H1 (cell line): ENCODE data around the gene TMEM17.

ENCODE experiments used
- MAX ChIP-seq: IDR thresholded peaks from 2 replicates; pipeline ENCODE4 v1.6.1; 2012; ENCODE audit warnings: inconsistent platforms
- POLR2A ChIP-seq, 2 experiments: IDR thresholded peaks; 1 replicate in 1 of 2; 2 replicates in 1 of 2; pipeline ENCODE4 v1.6.1; 2011; ENCODE audit warnings: low read depth in 2 of 2, low read length in 2 of 2, mild to moderate bottlenecking in 2 of 2; ENCODE audit errors: control extremely low read depth in 1 of 2
- RAD21 ChIP-seq, 2 experiments: IDR thresholded peaks in 1 of 2; conservative IDR thresholded peaks in 1 of 2; 2 replicates each; pipeline ENCODE4 v1.6.1; 2011; ENCODE audit warnings: low read depth in 2 of 2, low read length in 2 of 2, improper control_type of control experiment in 1 of 2, inconsistent platforms in 1 of 2, mild to moderate bottlenecking in 1 of 2, moderate library complexity in 1 of 2
- YY1 ChIP-seq: IDR thresholded peaks from 2 replicates; pipeline ENCODE4 v1.6.1; 2011; ENCODE audit warnings: low read depth, mild to moderate bottlenecking, low read length

- TF ChIP-seq POLR2A (IDR thresholded peaks at IDR 0.05; ENCODE audit: control extremely low read depth in 1 of 2, low read depth in 2 of 2, low read length in 2 of 2) (0 out of 3 replicates have a peak, but pooled peaks of 1 of the 2 experiments have one; percentile 42), MAX (peak; percentile 15; the same call in 1 of the 2 replicates), RAD21 (IDR thresholded peaks at IDR 0.05 in 1 of 2, conservative IDR thresholded peaks at IDR 0.05 in 1 of 2; ENCODE audit: low read depth in 2 of 2, low read length in 2 of 2) (peak in 1 of 2 experiments; percentile 36), YY1 (0 out of 2 replicates have a peak, but pooled peaks have one; percentile 16)
Measured at GRCh38 chr2:62465741-62466502, 40.1 kb downstream of the TMEM17 start.
